Eye (tissue), 1 donor: ENCODE results near the gene LIG3.
"Not testable (repeated sequence)": the region's sequence is repeated elsewhere in the genome, so short reads cannot be mapped to it uniquely, and the experiment has no call there.

ENCODE experiments used
- DNase-seq: peaks from one replicate; pipeline ENCODE4 v3.0.0-alpha.2; 2015

LIG3 gene

GRCh38 chr17:35000965-35001364 lies 20.7 kb downstream of the LIG3 start:
- DNase-seq, result not testable (repeated sequence)

GRCh38 chr17:35001549-35001948 lies 21.2 kb downstream of the LIG3 start:
- no peak for DNase-seq

GRCh38 chr17:35002876-35003551 lies 22.7 kb downstream of the LIG3 start:
- no peak for DNase-seq

GRCh38 chr17:35003778-35004177 lies 23.5 kb downstream of the LIG3 start:
- no peak for DNase-seq

GRCh38 chr17:35006345-35006744 lies 26.0 kb downstream of the LIG3 start:
- DNase-seq, result no peak

- DNase-seq, result no peak
Observed at GRCh38 chr17:35006961-35007360, 26.6 kb downstream of the LIG3 start.

GRCh38 chr17:35010093-35010492 lies 29.8 kb downstream of the LIG3 start:
- DNase-seq, result no peak

- DNase-seq, result no peak
Observed at GRCh38 chr17:35011671-35012216, 31.4 kb downstream of the LIG3 start.

- DNase-seq, result no peak
Observed at GRCh38 chr17:35016369-35016768, 36.1 kb downstream of the LIG3 start.

- DNase-seq, result no peak
Observed at GRCh38 chr17:35017021-35017420, 36.7 kb downstream of the LIG3 start.

GRCh38 chr17:35018814-35019213 lies 38.5 kb downstream of the LIG3 start:
- DNase-seq, result no peak

- DNase-seq, result no peak
Observed at GRCh38 chr17:35019386-35020179, 39.3 kb downstream of the LIG3 start.

- no peak for DNase-seq
Observed at GRCh38 chr17:35021520-35022380, 41.4 kb downstream of the LIG3 start.

GRCh38 chr17:35022536-35023063 lies 42.3 kb downstream of the LIG3 start:
- no peak for DNase-seq

- DNase-seq, result no peak
Observed at GRCh38 chr17:35023538-35023937, 43.2 kb downstream of the LIG3 start.

- no peak for DNase-seq
Observed at GRCh38 chr17:35025541-35025940, 45.2 kb downstream of the LIG3 start.

GRCh38 chr17:35028097-35028496 lies 47.8 kb downstream of the LIG3 start:
- not testable (repeated sequence) for DNase-seq

GRCh38 chr17:35028531-35029262 lies 48.4 kb downstream of the LIG3 start:
- no peak for DNase-seq

- no peak for DNase-seq
Observed at GRCh38 chr17:35030780-35031179, 50.5 kb downstream of the LIG3 start.

GRCh38 chr17:35038453-35038852 lies 58.1 kb downstream of the LIG3 start:
- DNase-seq, result no peak

GRCh38 chr17:35041390-35041789 lies 61.1 kb downstream of the LIG3 start:
- no peak for DNase-seq

GRCh38 chr17:35044181-35044580 lies 63.9 kb downstream of the LIG3 start:
- no peak for DNase-seq
